GM21786 (cell line): ENCODE measurements around the gene MYBPC2.
A peak's percentile ranks its signal among the peaks of the same experiment; 100 is the strongest.
"Not testable (repeated sequence)": the region's sequence is repeated elsewhere in the genome, so short reads cannot be mapped to it uniquely, and the experiment has no call there.

Experiments
- ATAC-seq: cut with Tn5 transposase; IDR thresholded peaks from one replicate; pipeline ENCODE4 v1.9.1; 2021; ENCODE audit not compliant: unreplicated experiment

Gene MYBPC2

GRCh38 chr19:50427318-50427925, 5.3 kb upstream of the MYBPC2 start:
- ATAC-seq: no peak

- no peak for ATAC-seq
Observed at GRCh38 chr19:50427997-50428425, 4.7 kb upstream of the MYBPC2 start.

- no peak for ATAC-seq
Observed at GRCh38 chr19:50428772-50429463, 3.8 kb upstream of the MYBPC2 start.

GRCh38 chr19:50430888-50431342, 1.8 kb upstream of the MYBPC2 start:
- ATAC-seq: no peak

GRCh38 chr19:50431343-50432220, 1.1 kb upstream of the MYBPC2 start:
- ATAC-seq: peak; percentile 59

GRCh38 chr19:50433201-50434180, 799 bp downstream of the MYBPC2 start:
- no peak for ATAC-seq

- no peak for ATAC-seq
Observed at GRCh38 chr19:50434525-50434924, 1.8 kb downstream of the MYBPC2 start.

GRCh38 chr19:50435221-50435620, 2.5 kb downstream of the MYBPC2 start:
- no peak for ATAC-seq

GRCh38 chr19:50435627-50436026, 2.9 kb downstream of the MYBPC2 start:
- no peak for ATAC-seq

- ATAC-seq: no peak
Observed at GRCh38 chr19:50437862-50438449, 5.3 kb downstream of the MYBPC2 start.

- ATAC-seq: not testable (repeated sequence)
Observed at GRCh38 chr19:50439130-50439529, 6.4 kb downstream of the MYBPC2 start.

- no peak for ATAC-seq
Observed at GRCh38 chr19:50444059-50444458, 11.4 kb downstream of the MYBPC2 start.

GRCh38 chr19:50447053-50447452, 14.4 kb downstream of the MYBPC2 start:
- no peak for ATAC-seq

GRCh38 chr19:50447750-50448149, 15.1 kb downstream of the MYBPC2 start:
- no peak for ATAC-seq

GRCh38 chr19:50449236-50449899, 16.7 kb downstream of the MYBPC2 start:
- no peak for ATAC-seq

GRCh38 chr19:50450369-50451222, 17.9 kb downstream of the MYBPC2 start:
- ATAC-seq: no peak

GRCh38 chr19:50451223-50451534, 18.5 kb downstream of the MYBPC2 start:
- no peak for ATAC-seq

- no peak for ATAC-seq
Observed at GRCh38 chr19:50453243-50453642, 20.6 kb downstream of the MYBPC2 start.

- ATAC-seq: no peak
Observed at GRCh38 chr19:50455992-50456391, 23.3 kb downstream of the MYBPC2 start.
